Liver (tissue), 9 donors: Measurements from ENCODE around the gene PHACTR4. TPM values are rescaled to one million over a fixed set of nuclear protein-coding genes. Genes with fewer than 3 reads are reported as not detected.
"Not testable (repeated sequence)": the region's sequence is repeated elsewhere in the genome, so short reads cannot be mapped to it uniquely, and the experiment has no call there.

ENCODE experiments used
- DNase-seq: peaks from one replicate; pipeline ENCODE4 v3.0.0-alpha.2; 2017; ENCODE audit warnings: low spot score
- H3K27ac ChIP-seq, 2 donors: one replicate each; pipeline ENCODE4 v1.7.0; 2013; ENCODE audit warnings: inconsistent platforms in 2 of 2, low read length in 2 of 2, control low read depth in 1 of 2, low read depth in 1 of 2, mild to moderate bottlenecking in 1 of 2
- H3K27me3 ChIP-seq, 4 donors: one replicate each; pipeline versions ENCODE4 v1.6.1 to v1.7.0; 2013; ENCODE audit warnings: low read length in 3 of 4, inconsistent platforms in 1 of 4, mild to moderate bottlenecking in 1 of 4, moderate library complexity in 1 of 4; ENCODE audit not compliant: control insufficient read depth in 4 of 4, insufficient read depth in 4 of 4
- H3K36me3 ChIP-seq, 4 donors: one replicate each; pipeline versions ENCODE4 v1.6.1 to v1.7.0; 2013; ENCODE audit warnings: low read length in 3 of 4, mild to moderate bottlenecking in 3 of 4, low read depth in 1 of 4, moderate library complexity in 1 of 4; ENCODE audit not compliant: control insufficient read depth in 4 of 4, insufficient read depth in 3 of 4
- H3K4me1 ChIP-seq, 4 donors: one replicate each; pipeline versions ENCODE4 v1.6.1 to v1.7.0; 2013; ENCODE audit warnings: low read length in 3 of 4, mild to moderate bottlenecking in 3 of 4, moderate library complexity in 1 of 4; ENCODE audit not compliant: control insufficient read depth in 4 of 4, insufficient read depth in 4 of 4
- H3K4me3 ChIP-seq, 3 donors: one replicate each; pipeline versions ENCODE4 v1.6.1 to v1.7.0; 2013; ENCODE audit warnings: low read length in 3 of 3, control low read depth in 1 of 3, low read depth in 1 of 3, mild to moderate bottlenecking in 1 of 3
- H3K9ac ChIP-seq, 2 donors: one replicate each; pipeline ENCODE4 v1.7.0; 2013; ENCODE audit warnings: low read length in 2 of 2, mild to moderate bottlenecking in 2 of 2, moderate library complexity in 2 of 2, control low read depth in 1 of 2, low read depth in 1 of 2
- H3K9me3 ChIP-seq, 4 donors: one replicate each; pipeline versions ENCODE4 v1.6.1 to v1.7.0; 2013; ENCODE audit warnings: low read length in 3 of 4; ENCODE audit not compliant: control insufficient read depth in 4 of 4
- ATF3 ChIP-seq: IDR thresholded peaks from 2 replicates; pipeline ENCODE4 v1.6.1; 2016; ENCODE audit warnings: antibody characterized with exemption
- CTCF ChIP-seq: fragments of 150-350 bp; IDR thresholded peaks from 2 replicates; pipeline ENCODE4 v1.5.1; 2017; ENCODE audit warnings: improper control_type of control experiment, low read depth, low read length; ENCODE audit not compliant: missing input control
- EGR1 ChIP-seq, 2 donors: IDR thresholded peaks; 2 replicates each; pipeline ENCODE4 v1.6.1; 2016 to 2018; ENCODE audit warnings: antibody characterized with exemption in 2 of 2, low read depth in 2 of 2
- FOXA1 ChIP-seq: IDR thresholded peaks from 2 replicates; pipeline ENCODE4 v1.6.1; 2016; ENCODE audit warnings: antibody characterized with exemption
- GABPA ChIP-seq, 2 donors: IDR thresholded peaks in 1 of 2; conservative IDR thresholded peaks in 1 of 2; 2 replicates each; pipeline ENCODE4 v1.6.1; 2016; ENCODE audit warnings: antibody characterized with exemption in 2 of 2, mild to moderate bottlenecking in 1 of 2, moderate library complexity in 1 of 2
- HNF4G ChIP-seq: IDR thresholded peaks from 2 replicates; pipeline ENCODE4 v1.6.1; 2016; ENCODE audit warnings: antibody characterized with exemption
- MAX ChIP-seq: IDR thresholded peaks from 2 replicates; pipeline ENCODE4 v1.6.1; 2016; ENCODE audit warnings: antibody characterized with exemption
- NR2F2 ChIP-seq: IDR thresholded peaks from 2 replicates; pipeline ENCODE4 v1.6.1; 2016; ENCODE audit warnings: antibody characterized with exemption
- REST ChIP-seq: IDR thresholded peaks from 2 replicates; pipeline ENCODE4 v1.6.1; 2016; ENCODE audit warnings: antibody characterized with exemption, mild to moderate bottlenecking
- RXRA ChIP-seq, 2 donors: IDR thresholded peaks; 2 replicates each; pipeline ENCODE4 v1.6.1; 2017 to 2018; ENCODE audit warnings: antibody characterized with exemption in 2 of 2, mild to moderate bottlenecking in 1 of 2
- SP1 ChIP-seq: IDR thresholded peaks from 2 replicates; pipeline ENCODE4 v1.6.1; 2018; ENCODE audit warnings: antibody characterized with exemption, mild to moderate bottlenecking
- TAF1 ChIP-seq: conservative IDR thresholded peaks from 2 replicates; pipeline ENCODE4 v1.6.1; 2016; ENCODE audit warnings: antibody characterized with exemption, mild to moderate bottlenecking
- YY1 ChIP-seq: IDR thresholded peaks from 2 replicates; pipeline ENCODE4 v1.6.1; 2016; ENCODE audit warnings: antibody characterized with exemption, mild to moderate bottlenecking
- WGBS: extraction: QIAGEN DNeasy Blood & Tissue Kit; methylation state at CpG from one replicate; pipeline ENCODE4 v1.1.7; 2013; 5-methylcytosine and 5-hydroxymethylcytosine counted together
- polyA plus RNA-seq, 2 donors: library from polyadenylated mRNA; stranded (reverse) in 1 of 2; unstranded in 1 of 2; fragments of 200-250 nt in 1 of 2; fragments of >200 nt in 1 of 2; fragmentation: Nextera tagmentation in 1 of 2; extraction: Ambion mirVana in 1 of 2; gene quantifications; one replicate each; pipeline versions ENCODE4 v1.2.1 to v1.2.3, GENCODE V29; 2013 to 2015
- total RNA-seq, 2 donors: library from RNA; depleted of rRNA; stranded (reverse); fragments of >200 nt; gene quantifications; one replicate each; pipeline ENCODE4 v1.2.3, GENCODE V29; 2014
- donor health status: healthy.
- donor health status: healthy.
- donor health status: healthy.
- donor health status: healthy.
- donor health status: healthy.

PHACTR4 gene
- total and polyA plus RNA-seq, 4 donors = 8.9 to 22.6 (median 10.8) TPM

GRCh38 chr1:28519946-28520725, 150.6 kb downstream of the PHACTR4 start:
- peaks cover 4 to 16% (median 11%) of the 10 kb centered on the region in 4 donors for H3K4me1 ChIP-seq
- no peak overlapping the region for H3K27ac ChIP-seq
- H3K27me3 ChIP-seq = no peaks in the 10 kb centered on the region
- DNase-seq = no peak
- H3K36me3 ChIP-seq = no peaks in the 10 kb centered on the region
- TF ChIP-seq ATF3 = no peak
- no peak for TF ChIP-seq EGR1 (IDR thresholded peaks at IDR 0.05; ENCODE audit: low read depth in 2 of 2)
- TF ChIP-seq CTCF = no peak
- TF ChIP-seq REST = no peak
- TF ChIP-seq HNF4G = no peak
- no peak for TF ChIP-seq RXRA (IDR thresholded peaks at IDR 0.05)
- TF ChIP-seq NR2F2 = no peak
- TF ChIP-seq GABPA (IDR thresholded peaks at IDR 0.05 in 1 of 2, conservative IDR thresholded peaks at IDR 0.05 in 1 of 2) = no peak
- TF ChIP-seq TAF1 = no peak
- TF ChIP-seq YY1 = no peak
- no peak for TF ChIP-seq SP1
- no peak for TF ChIP-seq MAX
- no peak for TF ChIP-seq FOXA1
- no peaks in the 10 kb centered on the region for H3K9me3 ChIP-seq
- no peak overlapping the region for H3K9ac ChIP-seq
- no peak overlapping the region for H3K4me3 ChIP-seq
- WGBS = 90% methylated on average over 10 of the region's 10 CpGs

GRCh38 chr1:28520796-28521195, 151.3 kb downstream of the PHACTR4 start:
- H3K36me3 ChIP-seq, H3K9ac ChIP-seq, H3K4me3 ChIP-seq, H3K9me3 ChIP-seq, H3K27me3 ChIP-seq, H3K27ac ChIP-seq, DNase-seq: not testable (repeated sequence)
- 97% methylated on average over 12 of the region's 12 CpGs for WGBS
- H3K4me1 ChIP-seq = peaks cover 4 to 16% (median 11%) of the 10 kb centered on the region in 4 donors
